Activated CD4-positive, alpha-beta memory T cell treated with anti-CD3 and anti-CD28 coated beads for 36 hours (primary cell): ENCODE measurements around the gene OR13D1. TPM values are rescaled to one million over a fixed set of nuclear protein-coding genes. Genes with fewer than 3 reads are reported as not detected.

Experiments
- total RNA-seq, 2 experiments: library from RNA; stranded (reverse); gene quantifications; one replicate each; pipeline ENCODE4 v1.2.3, GENCODE V29; 2021

OR13D1 gene
- total RNA-seq, 2 experiments from 2014 or later, result not detected

Other genes with a start within 250 kb of the OR13D1 start
- gene OR13F1, start 190.3 kb upstream of the OR13D1 start, total RNA-seq, result not detected
- not detected for gene OR13C4, start 167.3 kb upstream of the OR13D1 start, total RNA-seq
- gene OR13C3, start 157.7 kb upstream of the OR13D1 start, total RNA-seq, result not detected
- gene OR13C8, start 125.3 kb upstream of the OR13D1 start, total RNA-seq, result not detected
- not detected for gene OR13C5, start 95.1 kb upstream of the OR13D1 start, total RNA-seq
- not detected for gene OR13C2, start 88.9 kb upstream of the OR13D1 start, total RNA-seq
- gene OR13C9, start 76.3 kb upstream of the OR13D1 start, total RNA-seq, result not detected
- 10 to 100 TPM; 11.1 to 12.5 TPM for gene NIPSNAP3A, start 53.2 kb downstream of the OR13D1 start, total RNA-seq
- gene NIPSNAP3B, start 69.6 kb downstream of the OR13D1 start, total RNA-seq, result under 1 TPM; 0.33 to 0.58 TPM
- gene ABCA1, start 233.6 kb downstream of the OR13D1 start, total RNA-seq, result 1 to 10 TPM; 6.1 TPM